GM19467 (cell line): ENCODE results near the gene ULK2.

Source experiments
- ATAC-seq: cut with Tn5 transposase; IDR thresholded peaks from one replicate; pipeline ENCODE4 v1.9.1; 2021; ENCODE audit warnings: mild to moderate bottlenecking, moderate library complexity; ENCODE audit not compliant: unreplicated experiment

ULK2 gene

DNA sequence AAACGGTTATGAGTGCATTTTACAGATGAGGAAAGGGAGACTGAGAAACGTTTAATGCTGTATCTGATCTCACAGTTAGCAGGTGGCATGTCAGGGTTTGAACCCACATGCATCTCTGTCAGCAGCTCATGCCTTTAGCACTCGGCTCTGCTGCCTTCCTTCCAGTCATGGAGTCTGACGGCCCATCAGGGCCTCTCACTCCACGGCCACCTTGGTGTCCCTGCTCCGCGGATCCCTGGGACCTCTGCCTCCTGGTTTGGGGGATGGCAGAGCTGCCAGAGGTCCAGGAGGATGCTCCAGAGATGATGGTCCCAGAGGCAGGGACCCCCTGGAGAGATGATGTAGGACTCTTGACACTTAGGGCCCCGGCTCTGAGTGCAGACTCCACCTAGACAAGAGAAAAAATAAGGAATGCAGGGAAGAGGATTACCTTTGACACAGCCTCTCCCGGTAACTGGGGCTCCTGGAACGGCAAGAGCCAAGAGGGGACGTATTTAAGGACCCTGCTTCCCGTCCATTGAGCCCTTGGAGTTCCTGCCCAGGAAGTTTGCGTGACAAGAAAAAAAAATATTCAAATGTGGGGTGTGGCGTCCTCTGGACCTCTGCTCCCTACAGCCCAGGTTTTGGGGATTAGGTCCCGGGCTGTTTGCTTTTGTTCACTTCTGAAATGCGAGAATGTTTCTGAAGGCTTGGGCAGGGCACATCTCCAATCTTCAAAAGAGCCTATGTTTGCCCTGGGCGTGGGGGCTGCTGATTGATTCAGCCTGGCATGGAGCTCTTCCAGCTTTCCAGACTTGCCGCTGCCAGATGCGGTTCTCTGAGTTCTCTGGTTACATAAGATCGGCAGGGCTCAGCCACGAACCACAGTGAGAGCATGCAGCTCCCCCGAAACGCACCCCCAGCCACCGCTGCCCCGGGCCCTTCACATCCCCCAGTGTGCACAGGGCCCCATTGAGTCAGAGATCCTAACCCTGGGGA is 119.6 kb downstream of the ULK2 start, which contains the start of gene ALDH3A1:
Gene ALDH3A1 (minus strand): TSS at position 470 of the 978 bp plus-strand sequence. CDS start 3,169 bp downstream, outside the sequence.
- ATAC-seq, result no peak

DNA sequence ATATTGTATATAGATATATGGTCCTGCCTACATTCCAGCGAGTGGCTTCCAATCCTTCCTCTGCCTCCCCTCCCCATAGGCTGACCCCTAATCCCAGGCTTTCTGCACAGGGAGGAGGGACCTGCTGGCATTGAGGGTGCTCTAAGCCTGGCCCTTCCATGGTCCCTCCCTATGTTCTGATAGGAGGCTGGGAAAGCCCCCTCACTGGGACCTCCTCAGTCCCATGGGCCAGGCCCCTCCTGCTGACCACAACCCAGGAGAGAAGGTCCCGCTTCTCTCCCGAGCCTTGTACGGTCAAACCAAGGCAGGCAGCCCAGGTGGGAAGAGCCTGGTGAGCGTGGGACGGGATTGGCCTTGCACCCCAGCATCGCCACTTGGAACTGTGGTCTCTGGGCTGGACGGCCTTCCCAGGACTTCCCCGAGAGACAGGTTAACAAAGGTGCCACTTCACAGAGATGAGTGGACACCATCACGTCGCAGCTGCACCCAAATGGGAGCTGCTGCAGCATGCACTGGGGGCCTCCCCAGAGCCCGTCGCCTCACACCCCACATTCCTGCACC is 120.5 kb downstream of the ULK2 start:
- ATAC-seq, result no peak

DNA sequence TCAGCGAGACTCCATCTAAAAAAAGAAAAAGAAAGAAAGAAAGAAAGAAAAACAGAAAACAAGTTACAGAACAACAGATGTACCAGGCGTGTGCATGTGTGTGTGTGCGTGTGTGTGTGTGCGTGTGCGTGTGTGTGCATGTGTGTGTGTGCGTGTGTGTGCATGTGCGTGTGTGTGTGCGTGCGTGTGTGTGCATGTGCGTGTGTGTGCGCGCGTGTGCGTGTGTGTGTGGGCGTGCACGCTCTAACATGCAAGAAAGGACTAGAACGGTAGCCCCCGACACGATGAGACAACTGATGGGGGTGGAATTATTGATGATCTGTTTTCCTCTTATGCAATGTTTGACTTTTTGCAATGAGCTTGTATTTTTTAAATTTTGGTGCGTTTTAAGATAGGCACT is 121.2 kb downstream of the ULK2 start:
- no peak for ATAC-seq

DNA sequence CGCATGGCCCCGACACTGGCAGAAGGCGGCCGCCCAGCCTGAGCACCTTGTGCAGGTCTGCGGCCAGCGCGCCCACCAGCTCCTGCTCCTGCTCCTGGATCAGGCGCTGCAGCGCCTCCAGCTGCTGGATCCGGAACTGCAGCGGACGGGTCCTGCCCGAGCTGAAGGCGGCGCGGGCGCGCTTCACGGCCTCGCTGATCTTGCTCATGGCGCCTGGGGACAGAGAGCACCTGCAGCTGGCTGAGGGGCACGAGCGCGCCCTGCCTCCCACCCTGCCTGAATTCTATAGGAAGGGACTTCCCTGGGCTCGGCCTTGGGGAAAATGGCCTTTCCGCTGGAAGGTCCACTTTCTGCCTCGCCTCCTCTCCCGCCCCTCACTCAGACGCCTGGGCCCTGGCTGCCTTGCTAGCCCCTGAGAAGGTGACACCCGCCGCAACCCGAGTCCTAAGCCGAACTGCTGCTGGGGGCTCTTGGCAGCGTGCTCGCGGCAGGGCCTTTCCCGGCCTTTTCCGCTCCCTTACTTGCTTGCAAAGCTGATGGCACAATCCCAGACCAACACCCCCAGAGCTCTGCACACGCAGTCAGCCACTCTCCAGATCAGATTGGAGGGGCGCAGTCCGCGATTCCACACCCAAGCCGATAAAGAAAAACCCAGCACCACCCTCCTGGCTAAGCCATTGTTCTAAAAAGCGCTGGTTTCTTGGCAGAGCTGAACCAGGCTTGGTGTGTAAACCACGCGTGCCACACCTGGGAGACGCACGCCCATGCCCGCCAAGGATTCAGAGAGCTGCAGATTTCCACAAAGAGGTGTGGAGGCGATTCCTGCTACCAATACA is 122.6 kb downstream of the ULK2 start:
- ATAC-seq, result peak; percentile 56

DNA sequence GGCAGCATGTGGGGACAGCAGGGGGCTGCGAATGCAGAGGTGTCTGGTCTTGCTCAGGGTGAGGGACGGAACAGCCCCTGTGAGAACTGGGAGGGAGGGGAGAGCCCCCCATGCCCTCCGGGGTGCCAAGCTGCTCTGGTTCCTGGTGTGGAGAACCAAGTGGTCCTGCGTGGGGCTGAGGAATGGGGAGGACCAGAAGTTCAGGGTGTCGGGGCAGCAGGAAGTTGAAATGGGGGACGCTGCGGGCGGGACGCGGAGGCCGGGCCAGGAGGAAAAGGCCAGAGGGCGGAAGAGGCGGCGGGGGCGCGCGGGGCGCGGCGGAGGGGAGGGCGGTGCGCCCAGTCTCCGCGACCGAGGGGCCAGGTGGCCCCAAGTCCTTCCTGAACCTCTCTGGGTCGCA is 123.2 kb downstream of the ULK2 start:
- ATAC-seq, result no peak

DNA sequence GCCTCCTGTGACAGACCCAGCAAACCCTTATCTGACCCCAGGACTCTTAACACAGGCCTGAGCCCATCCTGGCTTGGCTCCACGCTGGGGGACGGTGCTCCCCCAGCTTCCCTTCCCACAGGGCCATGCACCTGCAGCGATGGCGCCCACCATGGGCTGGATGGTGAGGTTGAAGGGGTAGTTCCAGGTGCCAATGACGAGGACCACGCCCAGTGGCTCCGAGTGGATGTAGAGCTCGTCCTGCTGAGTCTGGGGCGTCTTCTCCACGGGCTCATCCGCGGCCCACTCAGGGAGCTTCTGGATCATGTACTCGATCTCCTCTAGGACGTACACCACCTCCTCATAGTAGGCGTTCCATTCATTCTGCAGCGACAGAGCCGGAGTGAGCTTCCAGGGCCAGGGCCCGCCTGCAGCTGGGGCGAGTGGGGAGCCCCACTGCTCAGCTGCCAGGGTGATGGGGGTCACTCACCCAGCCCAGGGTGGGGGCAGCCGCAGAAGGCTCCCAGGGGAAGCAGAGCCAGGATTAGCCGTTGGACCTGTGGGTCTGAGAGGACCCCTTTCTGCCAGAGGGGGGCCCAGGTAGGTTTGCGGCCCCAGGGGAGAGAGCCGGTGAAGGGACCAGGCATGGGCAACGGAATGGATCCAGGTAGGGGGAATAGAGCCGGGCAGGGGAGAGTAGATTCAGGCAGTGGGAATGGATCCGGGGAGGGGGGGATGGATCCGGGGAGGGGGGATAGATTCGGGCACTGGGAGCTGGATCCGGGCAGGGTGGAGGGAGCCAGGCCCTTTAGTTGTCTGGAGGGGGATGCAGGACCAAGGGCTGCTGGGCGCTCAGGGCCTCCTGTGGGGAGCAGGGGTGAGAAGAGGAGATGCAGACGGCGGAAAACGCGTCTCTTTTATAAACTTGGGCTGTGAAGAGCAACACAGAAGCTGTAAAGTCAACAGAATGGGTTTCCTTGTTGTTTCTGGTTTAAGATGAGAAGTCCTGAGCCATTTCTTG is 124.3 kb downstream of the ULK2 start:
- no peak for ATAC-seq

DNA sequence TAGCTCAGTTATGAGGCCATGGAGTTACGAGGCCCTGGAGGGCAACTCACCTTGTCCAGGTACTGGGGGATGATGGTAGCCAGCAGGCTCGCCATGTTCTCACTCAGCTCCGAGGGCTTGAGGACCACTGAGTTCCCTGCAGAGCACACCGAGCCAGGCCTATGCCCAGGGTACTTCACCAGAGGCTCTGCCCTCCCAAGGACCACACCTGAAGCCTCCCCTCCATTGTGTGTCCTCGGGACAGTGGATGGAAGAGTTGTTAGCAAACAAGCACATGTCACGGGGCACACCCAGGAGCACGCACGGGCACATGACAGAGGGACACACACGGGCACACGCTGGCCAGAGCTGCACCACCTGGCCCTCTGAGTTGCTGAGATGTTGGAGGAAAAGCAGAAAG is 125.2 kb downstream of the ULK2 start:
- no peak for ATAC-seq

DNA sequence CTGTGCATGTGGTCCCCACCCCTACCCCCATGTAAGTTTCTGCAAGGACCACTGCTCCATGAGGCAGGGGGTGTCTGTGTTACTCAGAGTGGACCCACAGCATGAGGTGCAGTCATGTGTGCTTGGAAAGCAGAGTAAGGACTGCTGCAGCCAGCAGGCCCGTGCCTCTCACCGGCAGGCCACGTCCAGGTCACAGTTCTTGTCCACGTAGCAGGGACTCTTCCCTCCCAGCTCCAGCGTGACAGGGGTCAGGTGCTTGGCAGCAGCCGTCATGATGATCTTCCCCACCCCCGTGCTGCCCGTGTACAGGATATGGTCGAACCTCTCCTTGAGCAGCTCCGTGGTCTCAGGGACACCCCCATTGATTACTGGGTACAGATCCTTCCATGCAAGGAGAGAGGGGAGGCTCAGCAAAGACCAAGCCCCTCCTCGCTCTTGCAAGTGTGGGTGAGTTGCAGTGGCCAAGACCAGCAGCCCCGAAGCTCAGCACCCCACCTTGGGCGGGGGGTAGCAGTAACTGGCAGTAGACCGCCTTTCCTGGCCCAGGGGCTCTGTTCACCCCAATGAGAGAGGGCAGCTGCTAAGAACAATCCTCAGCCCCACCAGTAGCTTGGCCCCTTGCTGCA is 125.8 kb downstream of the ULK2 start:
- ATAC-seq, result no peak

DNA sequence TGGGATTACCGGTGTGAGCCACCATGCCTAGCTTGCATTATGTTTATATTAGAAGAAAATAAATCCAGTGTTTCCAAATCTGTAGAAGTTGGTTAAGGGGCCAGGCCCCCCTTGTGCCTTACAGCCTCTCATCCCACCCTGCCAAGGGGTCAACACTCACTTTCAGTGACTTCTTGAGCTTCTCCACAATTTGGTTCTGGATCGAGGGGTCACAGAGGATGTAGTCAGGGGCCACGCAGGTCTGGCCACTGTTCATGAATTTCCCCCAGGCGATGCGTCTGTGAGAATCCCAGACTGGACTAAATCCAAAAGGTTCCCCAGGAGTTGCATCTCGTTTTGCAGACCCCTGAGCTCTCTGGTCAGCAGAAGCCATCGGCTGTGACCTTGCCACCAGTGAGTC is 126.8 kb downstream of the ULK2 start:
- ATAC-seq, result no peak

DNA sequence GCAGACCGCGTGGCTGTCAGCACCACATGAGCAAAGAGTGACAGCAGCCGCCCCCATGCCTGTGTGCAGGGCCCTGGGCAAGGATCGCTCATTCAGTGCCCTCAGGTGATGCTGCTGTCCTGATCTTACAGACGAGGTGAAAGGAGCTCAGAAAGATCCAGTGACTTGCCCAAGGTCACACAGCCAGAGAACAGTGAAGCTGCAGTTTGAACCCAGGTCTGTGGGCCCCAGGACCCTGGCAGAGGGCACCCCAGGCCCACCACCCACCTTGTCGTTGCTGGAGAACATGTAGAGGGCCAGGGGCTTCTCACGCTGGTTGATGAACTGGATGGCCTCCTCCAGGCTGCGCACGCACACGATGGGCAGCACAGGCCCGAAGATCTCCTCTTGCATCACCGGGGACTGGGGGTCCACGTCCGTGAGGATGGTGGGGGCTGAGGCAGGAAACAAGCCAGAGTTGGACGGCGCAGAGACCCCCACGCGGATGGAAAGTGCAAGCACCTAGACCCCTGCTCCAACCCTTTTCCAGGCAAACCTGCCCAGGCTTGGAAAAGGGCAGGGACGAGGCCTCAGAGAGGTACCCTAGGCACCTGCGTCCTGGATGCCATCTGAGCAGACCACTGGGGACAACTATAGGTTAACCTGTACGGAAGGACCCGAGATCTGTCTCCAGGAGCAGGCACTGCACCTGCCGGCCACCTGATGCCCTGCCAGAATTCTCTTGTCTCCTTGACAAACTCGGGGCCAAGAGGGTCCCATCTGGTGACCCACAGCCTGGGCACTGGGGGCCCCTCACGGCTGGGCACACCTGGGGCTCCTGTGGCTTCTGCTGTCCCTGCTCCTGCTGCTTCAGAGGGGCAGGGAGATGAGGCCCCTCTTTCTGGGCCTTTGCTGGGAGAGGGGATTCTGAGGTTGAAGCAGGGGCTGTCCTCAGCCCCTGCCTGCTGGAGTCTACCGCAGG is 128.2 kb downstream of the ULK2 start:
- no peak for ATAC-seq

DNA sequence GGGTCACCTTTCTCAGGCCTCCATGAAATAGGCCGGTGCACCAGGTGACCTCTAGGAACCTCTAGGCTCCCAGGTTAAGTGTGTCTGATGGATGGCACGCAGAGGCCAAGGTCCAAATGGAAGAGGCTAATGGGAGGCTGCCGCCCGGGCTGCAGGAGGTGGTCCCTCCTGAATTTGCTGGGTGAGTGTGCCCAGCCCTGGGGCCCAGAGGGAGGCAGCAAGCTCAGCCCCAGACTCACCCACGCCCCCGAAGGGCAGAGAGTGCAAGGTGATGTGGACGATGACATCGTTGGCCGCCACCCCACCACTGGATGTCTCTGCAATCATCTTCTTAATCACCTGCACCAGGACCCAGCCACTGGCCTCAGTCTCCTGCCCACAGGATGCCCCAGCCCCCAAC is 129.0 kb downstream of the ULK2 start:
- no peak for ATAC-seq

DNA sequence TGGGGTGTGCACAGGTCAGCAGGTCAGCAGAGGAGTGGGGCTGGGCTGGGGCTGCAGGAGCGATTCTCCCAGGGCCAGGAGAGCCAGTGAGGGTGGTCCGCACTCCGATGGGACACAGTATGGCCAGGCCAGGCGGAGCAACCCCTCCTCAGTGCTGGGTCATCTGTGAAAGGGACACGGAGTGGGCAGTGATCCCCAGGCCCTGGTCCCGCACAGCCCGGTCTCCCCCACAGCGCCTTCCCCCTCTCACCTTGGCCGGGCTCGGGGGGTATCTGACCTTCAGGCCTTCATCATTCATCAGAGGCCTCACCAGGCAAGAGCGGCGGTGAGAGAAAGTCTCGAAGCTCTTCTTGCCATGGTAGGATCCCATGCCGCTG is 129.7 kb downstream of the ULK2 start:
- ATAC-seq, result no peak

DNA sequence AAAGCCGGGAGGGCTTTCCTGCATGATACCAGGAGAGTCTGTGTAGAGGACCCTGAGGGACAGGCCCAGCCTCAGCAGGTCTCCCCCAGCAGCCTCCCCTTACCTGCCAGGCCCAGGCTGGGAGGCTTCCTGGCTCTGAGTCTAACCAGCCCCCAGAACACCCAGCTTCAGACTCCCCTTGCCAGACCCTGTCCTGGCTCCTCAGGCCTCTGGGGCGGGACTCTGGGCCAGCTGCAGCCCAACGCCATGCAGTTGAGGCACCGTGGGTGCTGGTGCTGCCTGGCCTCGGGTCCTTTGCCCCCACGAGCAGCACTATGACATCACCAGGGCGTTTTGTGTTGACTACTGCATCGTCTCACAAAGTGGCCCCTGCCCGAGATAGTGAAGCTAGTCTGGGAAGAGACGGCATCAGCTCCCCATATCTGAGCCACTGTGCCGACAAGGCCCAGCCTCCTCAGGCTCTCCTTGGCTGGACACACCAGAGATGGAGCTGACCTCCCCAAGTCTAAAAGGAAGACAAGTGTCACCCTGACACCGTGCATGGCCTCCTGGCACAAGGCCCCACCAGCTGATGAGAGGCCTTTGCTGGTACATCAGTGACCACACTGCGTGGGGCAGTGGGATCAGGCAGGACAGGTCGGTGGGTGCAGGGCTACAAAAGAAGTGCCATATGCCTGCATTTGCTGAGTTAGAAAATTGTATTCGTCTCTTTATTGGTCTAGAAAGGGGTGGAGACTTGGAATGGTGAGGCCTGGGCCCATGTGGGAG is 130.2 kb downstream of the ULK2 start:
- no peak for ATAC-seq

DNA sequence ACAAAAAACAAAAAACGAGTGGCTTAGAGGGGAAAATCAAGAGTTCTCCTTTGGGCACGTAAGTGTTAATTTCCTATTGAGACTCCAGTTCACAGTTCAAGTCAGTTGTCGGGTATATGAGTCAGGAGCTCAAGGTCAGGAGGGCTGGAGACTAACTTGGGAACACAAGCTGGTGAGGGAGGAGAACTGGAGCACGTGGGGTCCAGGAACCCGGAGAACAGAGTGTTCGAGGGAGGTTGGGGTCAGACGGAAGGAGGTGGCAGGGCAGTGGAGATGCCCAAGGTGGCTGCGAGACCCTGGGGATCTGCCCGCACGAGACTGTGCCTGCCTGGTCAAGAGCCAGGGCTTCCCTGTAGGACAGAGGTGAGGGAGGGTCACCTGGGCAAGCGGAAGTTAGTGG is 131.7 kb downstream of the ULK2 start:
- ATAC-seq, result no peak

DNA sequence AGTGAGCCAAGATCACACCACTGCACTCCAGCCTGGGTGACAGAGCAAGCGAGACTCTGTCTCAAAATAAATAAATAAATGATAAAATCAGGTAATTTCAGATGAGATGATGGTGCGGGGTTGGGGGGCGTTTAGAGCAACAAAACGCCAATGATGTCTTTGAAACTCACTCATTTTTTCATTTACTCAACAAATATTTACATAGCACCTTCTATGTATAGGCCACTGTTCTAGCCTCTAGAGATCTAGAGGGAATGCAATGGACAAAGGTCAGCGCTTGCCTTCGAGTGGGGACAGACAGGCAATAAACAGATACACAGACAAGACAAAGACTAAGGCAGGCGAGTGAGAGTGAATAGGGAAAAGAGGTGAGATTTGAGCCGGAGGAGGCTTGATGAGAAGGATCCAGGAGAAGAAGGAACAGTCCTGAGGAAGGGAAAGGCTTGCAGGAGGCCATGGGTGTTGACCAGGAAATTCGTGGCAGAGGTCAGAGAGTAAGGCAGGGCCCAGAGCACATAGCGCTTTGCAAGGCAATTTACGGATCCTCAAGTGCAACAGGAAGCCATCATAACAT is 133.7 kb downstream of the ULK2 start:
- no peak for ATAC-seq

DNA sequence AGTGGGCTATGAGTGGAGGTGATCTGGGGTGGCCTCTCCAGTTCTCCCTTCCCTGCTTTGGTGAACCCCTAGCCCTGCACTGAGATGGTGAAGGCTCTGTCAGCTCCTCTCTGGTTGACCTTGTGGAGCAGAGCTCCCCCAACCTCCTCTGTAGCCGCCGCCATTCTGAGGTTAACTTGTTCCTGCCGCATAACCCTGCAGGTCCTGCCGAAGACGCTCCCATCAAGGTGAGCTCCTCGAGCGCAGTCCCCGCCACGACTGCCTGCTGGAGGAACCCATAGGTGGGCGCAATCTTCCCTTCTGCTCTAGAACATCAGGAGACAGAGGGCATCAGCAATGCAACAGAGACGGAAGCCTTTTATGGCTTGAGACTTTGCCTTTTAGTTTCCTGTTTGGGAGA is 136.1 kb downstream of the ULK2 start:
- ATAC-seq, result no peak

DNA sequence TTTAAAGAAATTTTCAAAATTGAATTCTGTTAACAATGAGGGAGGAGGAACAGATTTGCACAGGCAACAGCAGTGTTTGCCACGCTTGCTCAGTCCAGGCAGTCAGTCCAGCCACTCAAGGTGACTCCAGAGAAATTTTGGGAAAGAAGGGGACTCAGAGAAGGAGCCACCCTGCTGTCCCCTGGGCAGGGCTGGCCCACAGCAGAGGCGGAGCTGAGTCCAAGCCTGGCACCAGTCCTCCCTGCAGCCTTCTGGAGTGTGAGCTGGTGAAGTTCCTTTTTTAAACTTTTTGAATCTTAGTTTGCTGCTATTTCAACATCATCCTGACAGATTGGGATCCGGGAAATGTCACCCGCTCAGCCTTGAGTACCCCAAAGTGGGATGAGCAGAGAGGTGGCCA is 136.9 kb downstream of the ULK2 start:
- no peak for ATAC-seq

DNA sequence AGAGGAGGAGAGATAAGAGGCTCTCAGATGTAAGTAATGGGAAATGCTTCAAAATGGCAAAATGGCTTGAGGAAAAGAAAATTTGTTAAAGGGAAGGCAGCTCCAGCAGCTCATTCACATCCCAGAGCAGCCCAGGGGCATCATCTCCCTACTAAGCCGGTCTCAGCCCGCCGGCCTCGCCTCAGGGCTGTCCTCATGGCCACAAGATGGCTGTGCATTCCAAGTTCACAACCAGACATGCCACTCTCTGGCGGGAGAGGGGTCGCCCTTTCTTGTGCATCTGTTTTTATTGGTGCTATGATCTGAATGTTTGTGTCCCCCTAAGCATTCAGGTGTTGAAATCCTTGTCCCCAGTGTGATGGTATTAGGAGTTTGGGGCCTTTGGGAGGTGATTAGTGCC is 137.8 kb downstream of the ULK2 start:
- ATAC-seq, result no peak
